NCI-H2227 treated with DMSO at 0.1 percent for 48 hours (cell line): ENCODE data around the gene PIM3.
"Not testable (repeated sequence)": the region's sequence is repeated elsewhere in the genome, so short reads cannot be mapped to it uniquely, and the experiment has no call there.

Source experiments
- DNase-seq: peaks from one replicate; lab custom pipeline; 2025; lab: John Stamatoyannopoulos, UW

PIM3 gene

GRCh38 chr22:49943771-49944398 is 16.7 kb upstream of the PIM3 start:
- DNase-seq, result no peak

- no peak for DNase-seq
These were observed 16.1 kb upstream of the PIM3 start for GRCh38 chr22:49944399-49944891.

GRCh38 chr22:49945042-49945794 is 15.4 kb upstream of the PIM3 start:
- DNase-seq, result not testable (repeated sequence)

GRCh38 chr22:49946612-49947295 is 13.8 kb upstream of the PIM3 start:
- DNase-seq, result no peak

- DNase-seq, result no peak
These were observed 13.3 kb upstream of the PIM3 start for GRCh38 chr22:49947296-49947622.

- DNase-seq, result no peak
These were observed 12.2 kb upstream of the PIM3 start for GRCh38 chr22:49948116-49948957.

GRCh38 chr22:49948958-49949913 is 11.3 kb upstream of the PIM3 start:
- no peak for DNase-seq

- no peak for DNase-seq
These were observed 10.7 kb upstream of the PIM3 start for GRCh38 chr22:49949914-49950292.

GRCh38 chr22:49950396-49950994 is 10.1 kb upstream of the PIM3 start:
- no peak for DNase-seq

GRCh38 chr22:49951000-49951677 is 9.4 kb upstream of the PIM3 start:
- no peak for DNase-seq

GRCh38 chr22:49951678-49951985 is 8.9 kb upstream of the PIM3 start:
- DNase-seq, result no peak

- DNase-seq, result no peak
These were observed 8.3 kb upstream of the PIM3 start for GRCh38 chr22:49951986-49952896.

- no peak for DNase-seq
These were observed 7.4 kb upstream of the PIM3 start for GRCh38 chr22:49953027-49953679.

GRCh38 chr22:49953680-49954344 is 6.8 kb upstream of the PIM3 start:
- no peak for DNase-seq

- DNase-seq, result no peak
These were observed 6.2 kb upstream of the PIM3 start for GRCh38 chr22:49954354-49954753.

- DNase-seq, result no peak
These were observed 5.5 kb upstream of the PIM3 start for GRCh38 chr22:49954991-49955580.

- DNase-seq, result no peak
These were observed 4.8 kb upstream of the PIM3 start for GRCh38 chr22:49955581-49956417.
